ENCODE data around the gene ATP5MG. TPM values are rescaled to one million over a fixed set of nuclear protein-coding genes. Genes with fewer than 3 reads are reported as not detected.

ATP5MG gene
- polyA plus RNA-seq, 3 donors: 257 to 688 (median 648) TPM

GRCh38 chr11:118358071-118358470 is 43.3 kb upstream of the ATP5MG start:
- Histone ChIP-seq H3K4me1 (ENCODE audit: control insufficient read depth in 1 of 2, insufficient read depth in 2 of 2, low read length in 2 of 2) (peaks cover 12 to 20% of the 10 kb centered on the region in 2 donors), H3K4me3 (replicated peaks in 1 of 3; ENCODE audit: low read depth in 2 of 3, low read length in 3 of 3) (no peak overlapping the region), H3K4me2 (replicated peaks; ENCODE audit: extremely low read depth, low read length, poor library complexity, severe bottlenecking) (no peak overlapping the region), H3K9me3 (replicated peaks in 1 of 2; ENCODE audit: control insufficient read depth in 1 of 2, insufficient read depth in 1 of 2, low read length in 2 of 2) (no peaks in the 10 kb centered on the region), H3K36me3 (replicated peaks in 1 of 2; ENCODE audit: control insufficient read depth in 1 of 2, insufficient read depth in 2 of 2, low read length in 2 of 2) (peaks cover under 1 to 6% of the 10 kb centered on the region in 2 donors), H3K79me2 (ENCODE audit: insufficient read depth, low read length) (peaks cover 37% of the 10 kb centered on the region), H2AFZ (ENCODE audit: insufficient read depth, low read depth, low read length, poor library complexity, severe bottlenecking) (no peak overlapping the region), H3K27ac (ENCODE audit: low read depth in 1 of 2, low read length in 2 of 2) (no peak overlapping the region), H4K20me1 (ENCODE audit: insufficient read depth, low read length) (peaks cover 16% of the 10 kb centered on the region), H3K9ac (ENCODE audit: insufficient read depth, low read length, poor library complexity, severe bottlenecking) (no peak overlapping the region), H3K27me3 (ENCODE audit: control insufficient read depth in 2 of 2, insufficient read depth in 2 of 2, low read length in 2 of 2) (no peaks in the 10 kb centered on the region)
- H3K9me3 Mint-ChIP-seq: peaks cover 0 to 2% (median 0%) of the 10 kb centered on the region in 7 donors
- peaks cover 3 to 7% of the 10 kb centered on the region in 2 donors for H3K36me3 Mint-ChIP-seq
- WGBS (ENCODE audit: insufficient coverage): no CpG with 5 or more reads among the region's 3 CpGs
- no peak overlapping the region for H3K27ac Mint-ChIP-seq
- DNase-seq: no peak
- H3K4me3 Mint-ChIP-seq: no peak overlapping the region
- intact Hi-C loops (cut with micrococcal nuclease): loop anchor here in 1 of 2 donors (5.0 kb wide), 1 partner anchor 211 kb away; no protein-coding TSS in a partner anchor
- peaks cover 5 to 11% (median 7%) of the 10 kb centered on the region in 3 donors for H3K27me3 Mint-ChIP-seq (ENCODE audit: low read depth in 3 of 3)
- peaks cover 29% of the 10 kb centered on the region for H3K4me1 Mint-ChIP-seq
- no peak for TF ChIP-seq CTCF (IDR thresholded peaks at IDR 0.05)

GRCh38 chr11:118359295-118359958 is 42.0 kb upstream of the ATP5MG start, which contains the start of gene UBE4A:
UBE4A (plus strand) TSS chr11:118359600; CDS start chr11:118365081, 5,481 bp downstream.
- Histone ChIP-seq H3K27me3 (ENCODE audit: control insufficient read depth in 2 of 2, insufficient read depth in 2 of 2, low read length in 2 of 2) (no peaks in the 10 kb centered on the region), H3K36me3 (replicated peaks in 1 of 2; ENCODE audit: control insufficient read depth in 1 of 2, insufficient read depth in 2 of 2, low read length in 2 of 2) (peaks cover 8 to 18% of the 10 kb centered on the region in 2 donors), H4K20me1 (ENCODE audit: insufficient read depth, low read length) (peaks cover 30% of the 10 kb centered on the region), H3K4me3 (replicated peaks in 1 of 3; ENCODE audit: low read depth in 2 of 3, low read length in 3 of 3) (peak within 1 kb of the TSS; percentile 70 to 100 (median 98)), H3K79me2 (ENCODE audit: insufficient read depth, low read length) (peaks cover 47% of the 10 kb centered on the region), H3K27ac (ENCODE audit: low read depth in 1 of 2, low read length in 2 of 2) (peak within 1 kb of the TSS; percentile 46 to 97), H2AFZ (ENCODE audit: insufficient read depth, low read depth, low read length, poor library complexity, severe bottlenecking) (peak within 1 kb of the TSS; percentile 100), H3K9me3 (replicated peaks in 1 of 2; ENCODE audit: control insufficient read depth in 1 of 2, insufficient read depth in 1 of 2, low read length in 2 of 2) (no peaks in the 10 kb centered on the region), H3K9ac (ENCODE audit: insufficient read depth, low read length, poor library complexity, severe bottlenecking) (peak within 1 kb of the TSS; percentile 89), H3K4me2 (replicated peaks; ENCODE audit: extremely low read depth, low read length, poor library complexity, severe bottlenecking) (peak within 1 kb of the TSS; percentile 99), H3K4me1 (ENCODE audit: control insufficient read depth in 1 of 2, insufficient read depth in 2 of 2, low read length in 2 of 2) (peaks cover 12 to 20% of the 10 kb centered on the region in 2 donors)
- DNase-seq: peak; percentile 95 to 99 (median 98)
- Mint-ChIP-seq H3K36me3 (peaks cover 11 to 14% of the 10 kb centered on the region in 2 donors), H3K4me1 (peaks cover 28% of the 10 kb centered on the region), H3K27ac (peak within 1 kb of the TSS; percentile 93 to 99 (median 96)), H3K27me3 (ENCODE audit: low read depth in 3 of 3) (peaks cover 5 to 11% (median 7%) of the 10 kb centered on the region in 3 donors), H3K9me3 (peaks cover 0 to 2% (median 0%) of the 10 kb centered on the region in 7 donors), H3K4me3 (peak within 1 kb of the TSS; percentile 98 to 99)
- intact Hi-C loops (cut with micrococcal nuclease): loop anchor here in 1 of 2 donors (5.0 kb wide), 1 partner anchor 212 kb away; no protein-coding TSS in a partner anchor
- WGBS (ENCODE audit: insufficient coverage): 5% methylated on average over 30 of the region's 33 CpGs
- TF ChIP-seq CTCF (IDR thresholded peaks at IDR 0.05): no peak
